GM12801 (cell line): ENCODE measurements around the gene MIOX.

Source experiments
- CTCF ChIP-seq: IDR thresholded peaks from one replicate; pipeline ENCODE4 v1.5.1; 2011; ENCODE audit warnings: control low read depth; ENCODE audit not compliant: insufficient read length; ENCODE audit errors: extremely low read depth

The MIOX gene

GRCh38 chr22:50477923-50478322 is 8.7 kb upstream of the MIOX start:
- TF ChIP-seq CTCF = no peak

DNA sequence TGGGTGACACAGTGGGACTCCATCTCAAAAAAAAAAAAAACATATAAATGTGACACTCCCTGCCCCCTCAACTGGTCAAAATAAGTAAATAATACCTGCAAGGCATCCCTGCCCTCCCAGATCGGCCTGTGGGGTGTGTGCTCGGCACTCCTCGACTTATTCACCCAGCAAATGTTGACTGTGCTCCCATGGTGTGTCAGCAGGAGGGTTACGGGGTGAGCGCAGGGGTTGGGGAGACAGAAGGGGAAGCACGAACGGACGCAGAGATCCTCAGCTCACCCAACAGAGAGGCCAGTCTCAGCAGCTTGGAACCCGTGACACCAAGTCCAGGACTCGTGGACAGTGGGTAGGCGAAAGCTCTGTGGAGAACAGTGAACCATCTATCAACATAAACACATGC is 6.9 kb upstream of the MIOX start:
- no peak for TF ChIP-seq CTCF

- no peak for TF ChIP-seq CTCF
Observed at GRCh38 chr22:50481045-50481439, 5.6 kb upstream of the MIOX start.

DNA sequence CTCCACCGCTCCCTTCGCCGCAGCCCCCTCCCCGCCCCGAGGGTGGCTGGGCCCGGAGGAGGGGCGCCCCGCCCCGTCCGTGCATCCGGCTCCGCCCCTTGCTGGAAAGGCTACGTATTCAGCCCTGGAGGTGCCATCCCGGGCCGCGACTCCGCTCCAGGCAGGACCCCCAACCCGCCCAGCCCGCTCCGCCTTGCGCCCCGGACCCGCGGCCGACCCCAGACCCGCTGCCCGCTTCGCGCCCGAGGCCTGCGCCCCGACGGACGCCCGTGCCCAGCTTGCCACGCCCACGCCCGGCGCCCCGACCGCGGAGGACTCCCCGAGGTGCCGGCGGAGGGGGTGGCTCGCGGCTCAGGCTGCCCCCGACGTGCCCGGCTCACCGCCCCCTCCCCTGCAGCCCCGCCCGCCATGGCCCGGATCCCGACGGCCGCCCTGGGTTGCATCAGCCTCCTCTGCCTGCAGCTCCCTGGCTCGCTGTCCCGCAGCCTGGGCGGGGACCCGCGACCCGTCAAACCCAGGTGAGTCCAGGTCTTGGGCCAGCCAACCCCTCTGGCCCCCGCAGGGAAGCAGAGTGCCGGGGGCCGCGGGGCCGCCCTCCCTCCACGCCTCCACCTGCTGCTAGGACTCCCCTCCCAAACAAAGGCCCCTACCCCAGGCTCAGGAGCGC is 5.1 kb upstream of the MIOX start, which contains the start of gene ADM2:
TSS of gene ADM2 (plus strand) at position 104 of the 667 bp plus-strand sequence. CDS start at position 409, 305 bp downstream.
- TF ChIP-seq CTCF = no peak

DNA sequence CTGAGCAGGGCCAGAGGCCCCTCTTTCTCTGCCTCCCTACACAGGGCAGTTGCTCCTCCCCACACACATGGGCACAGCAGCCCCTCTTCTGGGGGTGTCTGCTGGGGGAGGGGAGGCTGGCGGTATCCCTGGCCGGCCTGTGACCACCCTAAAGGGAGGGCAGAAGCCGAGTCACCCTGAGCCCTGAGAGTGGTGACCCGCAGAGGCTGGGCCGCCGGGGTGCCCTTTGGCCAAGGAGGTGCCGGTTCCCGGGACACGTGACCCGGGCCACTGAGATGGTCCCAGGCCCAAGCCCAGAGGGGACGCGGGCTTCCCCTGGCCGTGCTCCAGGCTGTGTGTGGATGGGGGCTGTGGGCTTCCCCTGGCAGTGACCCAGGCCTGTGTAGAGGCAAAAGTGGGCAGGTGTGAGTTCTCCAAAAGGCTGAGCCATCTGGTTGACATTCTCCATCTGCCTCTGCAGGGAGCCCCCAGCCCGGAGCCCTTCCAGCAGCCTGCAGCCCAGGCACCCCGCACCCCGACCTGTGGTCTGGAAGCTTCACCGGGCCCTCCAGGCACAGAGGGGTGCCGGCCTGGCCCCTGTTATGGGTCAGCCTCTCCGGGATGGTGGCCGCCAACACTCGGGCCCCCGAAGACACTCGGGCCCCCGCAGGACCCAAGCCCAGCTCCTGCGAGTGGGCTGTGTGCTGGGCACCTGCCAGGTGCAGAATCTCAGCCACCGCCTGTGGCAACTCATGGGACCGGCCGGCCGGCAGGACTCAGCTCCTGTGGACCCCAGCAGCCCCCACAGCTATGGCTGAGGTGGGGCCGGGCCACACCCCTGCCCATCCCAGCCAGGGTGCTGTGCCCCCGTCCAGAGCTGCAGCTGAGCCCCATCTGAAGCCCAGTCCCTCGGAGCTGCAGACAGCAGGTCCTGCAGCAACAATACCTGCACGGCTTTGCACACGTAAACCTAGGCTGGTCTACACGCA is 4.3 kb upstream of the MIOX start:
- TF ChIP-seq CTCF = no peak

DNA sequence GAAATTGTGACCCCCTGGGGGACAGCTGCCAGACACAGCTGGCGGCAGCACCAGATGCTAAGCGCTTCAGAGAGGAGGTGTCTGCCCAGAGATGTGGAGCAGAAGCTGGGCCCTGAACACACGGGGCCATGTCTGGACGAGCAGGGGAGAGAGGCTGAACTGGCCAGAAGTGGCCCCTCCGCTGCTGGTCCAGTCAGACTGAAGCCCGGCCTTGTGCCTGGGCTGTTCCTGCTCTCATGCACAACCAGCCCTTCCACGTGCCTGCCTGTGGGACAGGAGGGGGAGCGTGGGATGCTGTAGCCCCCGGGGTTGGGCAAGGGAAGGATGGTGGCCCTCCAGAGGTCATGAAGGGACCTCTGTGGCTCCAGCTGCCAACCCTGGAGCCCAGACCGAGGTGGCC is 3.6 kb upstream of the MIOX start:
- TF ChIP-seq CTCF = no peak

- no peak for TF ChIP-seq CTCF
Observed at GRCh38 chr22:50483556-50483955, 3.1 kb upstream of the MIOX start.
